SK-N-SH (cell line): Measurements from ENCODE around the gene P2RY6. TPM values are rescaled to one million over a fixed set of nuclear protein-coding genes. Genes with fewer than 3 reads are reported as not detected.
A peak's percentile ranks its signal among the peaks of the same experiment; 100 is the strongest.

Source experiments
- CTCF ChIA-PET: fragments of 300-600, 350-600 bp; formaldehyde crosslinking; extraction: SDS; loops from one replicate; lab custom pipeline; 2021; lab: Yijun Ruan, JAX
- POLR2A ChIA-PET: fragments of 350-600 bp; sonication (Branson Sonifier 250); formaldehyde crosslinking; extraction: SDS; loops from one replicate; lab custom pipeline; 2020; ENCODE audit warnings: antibody characterized with exemption, inconsistent platforms; lab: Yijun Ruan, JAX
- DNase-seq: peaks from one replicate; pipeline ENCODE4 v3.0.0; 2012
- H2AFZ ChIP-seq: fragments of 200-600 bp; sonication (generic); 2 replicates; pipeline ENCODE4 v1.8.1; 2016; ENCODE audit warnings: antibody characterized with exemption, mild to moderate bottlenecking, low read depth
- H3F3A ChIP-seq: fragments of 200-600 bp; sonication (generic); replicated peaks from 2 replicates; pipeline ENCODE3; 2016; ENCODE audit warnings: antibody characterized with exemption, mild to moderate bottlenecking; ENCODE audit not compliant: insufficient read depth
- H3K27ac ChIP-seq, 2 experiments: fragments of 200-500 bp in 1 of 2; fragments of 200-600 bp in 1 of 2; sonication (Bioruptor generic) in 1 of 2; sonication (generic), shearing (Covaris generic) in 1 of 2; 2 replicates each; pipeline versions ENCODE4 v1.5.1 to v1.6.1; 2014 to 2016; ENCODE audit warnings: low read depth in 2 of 2, inconsistent platforms in 1 of 2, low read length in 1 of 2, mild to moderate bottlenecking in 1 of 2, mixed read lengths in 1 of 2
- H3K27me3 ChIP-seq: fragments of 200-600 bp; sonication (generic), shearing (Covaris generic); 2 replicates; pipeline ENCODE4 v1.6.1; 2016; ENCODE audit warnings: mixed run types; ENCODE audit not compliant: insufficient read depth
- H3K36me3 ChIP-seq, 2 experiments: fragments of 200-500 bp in 1 of 2; fragments of 200-600 bp in 1 of 2; sonication (Bioruptor generic) in 1 of 2; sonication (generic) in 1 of 2; replicated peaks in 1 of 2; 2 replicates each; pipeline versions ENCODE3 to v1.5.1; 2014 to 2016; ENCODE audit warnings: low read length in 1 of 2, mild to moderate bottlenecking in 1 of 2; ENCODE audit not compliant: insufficient read depth in 2 of 2, control insufficient read depth in 1 of 2
- H3K4me1 ChIP-seq, 2 experiments: fragments of 200-500 bp in 1 of 2; fragments of 200-600 bp in 1 of 2; sonication (Bioruptor generic) in 1 of 2; sonication (generic), shearing (Covaris generic) in 1 of 2; 2 replicates each; pipeline versions ENCODE4 v1.5.1 to v1.6.1; 2014 to 2016; ENCODE audit warnings: low read depth in 1 of 2, low read length in 1 of 2, mixed run types in 1 of 2; ENCODE audit not compliant: insufficient read depth in 2 of 2, control insufficient read depth in 1 of 2
- H3K4me2 ChIP-seq: fragments of 200-600 bp; sonication (generic), shearing (Covaris generic); 2 replicates; pipeline ENCODE4 v1.6.1; 2017; ENCODE audit warnings: mixed run types
- H3K4me3 ChIP-seq, 2 experiments: fragments of 200-500 bp in 1 of 2; fragments of 200-600 bp in 1 of 2; sonication (Bioruptor generic) in 1 of 2; sonication (generic), shearing (Covaris generic) in 1 of 2; 2 replicates each; pipeline versions ENCODE4 v1.5.1 to v1.8.1; 2014 to 2016; ENCODE audit warnings: low read depth in 2 of 2, inconsistent platforms in 1 of 2, low read length in 1 of 2, mild to moderate bottlenecking in 1 of 2, mixed read lengths in 1 of 2, moderate library complexity in 1 of 2
- H3K79me2 ChIP-seq: fragments of 200-600 bp; sonication (generic); 2 replicates; pipeline ENCODE4 v1.8.1; 2017; ENCODE audit warnings: mild to moderate bottlenecking; ENCODE audit not compliant: insufficient read depth
- H3K9ac ChIP-seq: fragments of 200-600 bp; sonication (generic); 2 replicates; pipeline ENCODE4 v1.6.1; 2017; ENCODE audit warnings: mixed run types
- H3K9me2 ChIP-seq: fragments of 200-600 bp; sonication (generic); 2 replicates; pipeline ENCODE4 v1.6.1; 2017; ENCODE audit warnings: mixed run types
- H3K9me3 ChIP-seq: fragments of 200-600 bp; sonication (generic); 2 replicates; pipeline ENCODE4 v1.6.1; 2017; ENCODE audit warnings: mixed run types, mild to moderate bottlenecking, moderate library complexity
- H4K20me1 ChIP-seq: fragments of 200-600 bp; sonication (generic); 2 replicates; pipeline ENCODE4 v1.6.1; 2017; ENCODE audit warnings: mild to moderate bottlenecking, mixed run types; ENCODE audit not compliant: insufficient read depth
- EZH2phosphoT487 ChIP-seq: fragments of 200-600 bp; sonication (generic); IDR thresholded peaks from 2 replicates; pipeline ENCODE4 v1.6.1; 2017; ENCODE audit warnings: low read depth, mixed run types, mild to moderate bottlenecking, antibody characterized with exemption, moderate library complexity, borderline replicate concordance
- FOSL2 ChIP-seq: IDR thresholded peaks from 2 replicates; pipeline ENCODE4 v1.4.0; 2012; ENCODE audit warnings: low read depth, mild to moderate bottlenecking, moderate library complexity, borderline replicate concordance
- GATA2 ChIP-seq: sonication (generic); formaldehyde crosslinking; IDR thresholded peaks from 2 replicates; pipeline ENCODE4 v1.5.0; 2020; ENCODE audit warnings: mild to moderate bottlenecking, missing genetic modification reagents
- MAX ChIP-seq: IDR thresholded peaks from 2 replicates; pipeline ENCODE4 v1.4.0; 2012; ENCODE audit warnings: low read depth
- PBX3 ChIP-seq: IDR thresholded peaks from 2 replicates; pipeline ENCODE4; 2012
- REST ChIP-seq: IDR thresholded peaks from 2 replicates; pipeline ENCODE4 v1.6.1; 2012; ENCODE audit warnings: mild to moderate bottlenecking, low read depth, low read length, moderate library complexity
- RXRA ChIP-seq: IDR thresholded peaks from 2 replicates; pipeline ENCODE4 v1.4.0; 2012; ENCODE audit warnings: low read depth, mild to moderate bottlenecking, borderline replicate concordance
- ZBTB33 ChIP-seq: IDR thresholded peaks from 2 replicates; pipeline ENCODE4 v1.4.0; 2012; ENCODE audit warnings: low read depth, borderline replicate concordance
- WGBS: methylation state at CpG from one replicate; pipeline ENCODE4 v1.1.6; 2017; ENCODE audit warnings: low lambda C conversion rate; 5-methylcytosine and 5-hydroxymethylcytosine counted together
- polyA plus RNA-seq, 3 experiments: library from polyadenylated mRNA; depleted of rRNA; stranded (reverse); fragments of >200 nt; gene quantifications; 2 replicates each; pipeline ENCODE4 v1.2.3, GENCODE V29; 2012

Gene P2RY6
- polyA plus RNA-seq, 1 of the 3 experiments (the other 2 are of a cell fraction) = 0.15 TPM

- 83% methylated on average over 3 of the region's 4 CpGs for WGBS
- H3K36me3 ChIP-seq = no peaks in the 10 kb centered on the region
- ChIA-PET POLR2A (no interaction called here), CTCF (interaction anchor here (0.6 to 1.7 kb wide), 2 partner anchors 47 to 60 kb away, joined by 3 to 8 read pairs; no protein-coding TSS in a partner anchor)
- H3K4me3 ChIP-seq = no peak overlapping the region
- H3K79me2 ChIP-seq = no peaks in the 10 kb centered on the region
- H3F3A ChIP-seq = no peaks in the 10 kb centered on the region
- no peak overlapping the region for H3K4me2 ChIP-seq
- H3K27ac ChIP-seq = no peak overlapping the region
- no peaks in the 10 kb centered on the region; a peak in 1 of 4 replicates for H3K4me1 ChIP-seq
- no peaks in the 10 kb centered on the region for H3K9me2 ChIP-seq
- H3K9ac ChIP-seq = no peak overlapping the region
- TF ChIP-seq REST (no peak), RXRA (no peak), ZBTB33 (no peak), MAX (no peak), EZH2phosphoT487 (no peak), FOSL2 (no peak), PBX3 (no peak), GATA2 (CRISPR knock-in tag) (no peak)
- no peaks in the 10 kb centered on the region for H4K20me1 ChIP-seq
- H2AFZ ChIP-seq = no peak overlapping the region
- no peaks in the 10 kb centered on the region for H3K27me3 ChIP-seq
- no peaks in the 10 kb centered on the region for H3K9me3 ChIP-seq
- DNase-seq = peak; percentile 17
Measured at GRCh38 chr11:73228268-73229134, 43.6 kb upstream of the P2RY6 start.
